K562 (cell line): ENCODE measurements around the gene DNAJB1. TPM values are rescaled to one million over a fixed set of nuclear protein-coding genes. Genes with fewer than 3 reads are reported as not detected.

Experiments
- ATAC-seq: fragments of 200-7000 bp; cut with Tn5 transposase; 3 replicates; pipeline ENCODE4 v1.9.1; 2020; ENCODE audit warnings: moderate library complexity
- BruUV-seq: library from RNA; stranded (reverse); fragments of 400-500 nt; replicated peaks from 2 replicates; lab custom pipeline; 2021; lab: Mats Ljungman, UMichigan
- CTCF ChIA-PET: fragments of 300-600 bp; formaldehyde crosslinking; extraction: SDS; loops from one replicate; lab custom pipeline; 2021; ENCODE audit warnings: low intra/inter-chr PET ratio; lab: Yijun Ruan, JAX
- POLR2A ChIA-PET: fragments of 300-600, 350-650 bp; sonication (Branson Sonifier 250); formaldehyde crosslinking; extraction: SDS; loops from one replicate; lab custom pipeline; 2021; ENCODE audit warnings: antibody characterized with exemption, inconsistent platforms; lab: Yijun Ruan, JAX
- DNase-seq, 4 experiments: peaks; one replicate each; pipeline versions ENCODE4 v3.0.0 to v3.0.0-alpha.2; 2011 to 2018; ENCODE audit warnings: low spot score in 3 of 4, mixed read lengths in 3 of 4; ENCODE audit errors: extremely low read depth in 1 of 4
- FAIRE-seq: peaks from 2 replicates; lab custom pipeline; 2011; peaks lifted over from hg19 to GRCh38; lab: Jason Lieb, UNC
- H2AFZ ChIP-seq: 2 replicates; pipeline ENCODE4 v1.6.0; 2011; ENCODE audit warnings: low read depth, low read length, control low read depth, inconsistent platforms
- H3K27ac ChIP-seq: fragments of 200-600 bp; 3 replicates; pipeline ENCODE4 v1.8.0; 2011; ENCODE audit warnings: low read depth, mild to moderate bottlenecking, control low read depth, inconsistent platforms, low read length, moderate library complexity, mixed read lengths; ENCODE audit errors: extremely low read depth
- H3K27me3 ChIP-seq, 2 experiments: fragments of 300-600 bp in 1 of 2; 2 replicates in 1 of 2; 3 replicates in 1 of 2; pipeline versions ENCODE4 v1.6.0 to v1.8.0; 2011; ENCODE audit warnings: inconsistent platforms in 2 of 2, low read length in 2 of 2, mild to moderate bottlenecking in 1 of 2, mixed read lengths in 1 of 2, moderate library complexity in 1 of 2; ENCODE audit not compliant: control insufficient read depth in 2 of 2, insufficient read depth in 2 of 2
- H3K36me3 ChIP-seq: fragments of 300-600 bp; 3 replicates; pipeline ENCODE4 v1.8.0; 2011; ENCODE audit warnings: mild to moderate bottlenecking, low read length, inconsistent platforms; ENCODE audit not compliant: control insufficient read depth, insufficient read depth
- H3K4me1 ChIP-seq, 2 experiments: fragments of 200-600 bp in 1 of 2; replicated peaks in 1 of 2; 2 replicates in 1 of 2; 3 replicates in 1 of 2; pipeline versions ENCODE4 v1.5.1 to v1.8.0; 2011; ENCODE audit warnings: inconsistent platforms in 2 of 2, low read length in 2 of 2, mild to moderate bottlenecking in 1 of 2, mixed read lengths in 1 of 2, moderate library complexity in 1 of 2; ENCODE audit not compliant: control insufficient read depth in 2 of 2, insufficient read depth in 2 of 2
- H3K4me2 ChIP-seq: 2 replicates; pipeline ENCODE4 v1.6.1; 2011; ENCODE audit warnings: low read length, control low read depth, inconsistent platforms, mixed read lengths; ENCODE audit not compliant: insufficient read depth
- H3K4me3 ChIP-seq: fragments of 200-600 bp; sonication (generic), shearing (Covaris generic); 2 replicates; pipeline ENCODE4 v1.5.1; 2016; ENCODE audit warnings: control low read depth, inconsistent platforms
- H3K79me2 ChIP-seq: fragments of 200-600 bp; 3 replicates; pipeline ENCODE4 v1.8.0; 2011; ENCODE audit warnings: low read length, inconsistent platforms; ENCODE audit not compliant: control insufficient read depth, insufficient read depth
- H3K9ac ChIP-seq, 2 experiments: 2 replicates each; pipeline versions ENCODE4 v1.6.0 to v1.6.1; 2011; ENCODE audit warnings: low read depth in 2 of 2, low read length in 2 of 2, control low read depth in 1 of 2, inconsistent platforms in 1 of 2, mild to moderate bottlenecking in 1 of 2, mixed read lengths in 1 of 2; ENCODE audit not compliant: insufficient read depth in 1 of 2
- H3K9me1 ChIP-seq: one replicate; pipeline ENCODE4 v1.6.0; 2011; ENCODE audit warnings: inconsistent platforms, mild to moderate bottlenecking, low read length, moderate library complexity; ENCODE audit not compliant: control insufficient read depth, insufficient read depth
- H3K9me3 ChIP-seq: replicated peaks from 2 replicates; pipeline ENCODE4 v1.5.1; 2011; ENCODE audit warnings: low read depth, low read length, inconsistent platforms; ENCODE audit not compliant: control insufficient read depth, insufficient read depth
- H4K20me1 ChIP-seq: replicated peaks from 2 replicates; pipeline ENCODE4 v1.6.1; 2011; ENCODE audit warnings: low read length, inconsistent platforms, mixed read lengths; ENCODE audit not compliant: control insufficient read depth, insufficient read depth
- ARID1B ChIP-seq: fragments of 450-650 bp; IDR thresholded peaks from 2 replicates; pipeline ENCODE4 v1.6.1; 2016; ENCODE audit warnings: antibody characterized with exemption, mild to moderate bottlenecking, inconsistent platforms
- CBFA2T2 ChIP-seq: fragments of 450-650 bp; conservative IDR thresholded peaks from 2 replicates; pipeline ENCODE4 v1.6.1; 2017; ENCODE audit warnings: mild to moderate bottlenecking
- CBFA2T3 ChIP-seq: fragments of 450-650 bp; IDR thresholded peaks from 2 replicates; pipeline ENCODE4 v1.6.1; 2017
- CTBP1 ChIP-seq: fragments of 450-650 bp; IDR thresholded peaks from 2 replicates; pipeline ENCODE4 v1.6.1; 2016; ENCODE audit warnings: borderline replicate concordance
- ETS2 ChIP-seq: IDR thresholded peaks from 2 replicates; pipeline ENCODE4 v1.6.1; 2016; ENCODE audit warnings: borderline replicate concordance, missing genetic modification characterization, mild to moderate bottlenecking, moderate library complexity, missing compliant biosample characterization; ENCODE audit not compliant: poor library complexity, severe bottlenecking
- ETV1 ChIP-seq: fragments of 450-650 bp; conservative IDR thresholded peaks from 2 replicates; pipeline ENCODE4 v1.6.1; 2016; ENCODE audit warnings: missing genetic modification characterization, control low read depth, low read depth, missing compliant biosample characterization
- FOS ChIP-seq: IDR thresholded peaks from 3 replicates; pipeline ENCODE4 v1.6.1; 2011; ENCODE audit not compliant: insufficient read length; ENCODE audit errors: extremely low read depth
- HOXB6 ChIP-seq: fragments of 250-450 bp; sonication (Bioruptor Pico); IDR thresholded peaks from 2 replicates; pipeline ENCODE4 v1.5.1; 2022; ENCODE audit warnings: mild to moderate bottlenecking, borderline replicate concordance
- NFIC ChIP-seq: fragments of 450-650 bp; IDR thresholded peaks from 2 replicates; pipeline ENCODE4 v1.6.1; 2017; ENCODE audit warnings: mild to moderate bottlenecking, inconsistent platforms
- NRF1 ChIP-seq, 2 experiments: fragments of 450-650 bp; IDR thresholded peaks in 1 of 2; conservative IDR thresholded peaks in 1 of 2; 2 replicates each; pipeline ENCODE4 v1.6.1; 2014; ENCODE audit warnings: mild to moderate bottlenecking in 2 of 2
- POLR2G ChIP-seq: fragments of 200-400 bp; formaldehyde crosslinking; IDR thresholded peaks from 2 replicates; pipeline ENCODE4 v1.6.1; 2017; ENCODE audit warnings: low read depth, mild to moderate bottlenecking, antibody characterized with exemption, low read length, moderate library complexity
- RB1 ChIP-seq: fragments of 450-650 bp; IDR thresholded peaks from 2 replicates; pipeline ENCODE4 v1.6.1; 2017; ENCODE audit warnings: low read depth, mild to moderate bottlenecking
- RCOR1 ChIP-seq, 2 experiments: IDR thresholded peaks; 2 replicates each; pipeline ENCODE4 v1.6.1; 2012; ENCODE audit warnings: low read depth in 2 of 2, low read length in 2 of 2, borderline replicate concordance in 1 of 2, improper control_type of control experiment in 1 of 2
- SMAD4 ChIP-seq: fragments of 250-450 bp; sonication (Bioruptor Pico); conservative IDR thresholded peaks from 2 replicates; pipeline ENCODE4 v1.8.0; 2021; ENCODE audit warnings: inconsistent platforms, mild to moderate bottlenecking, moderate library complexity
- SOX6 ChIP-seq: fragments of 450-650 bp; IDR thresholded peaks from 2 replicates; pipeline ENCODE4 v1.6.1; 2014; ENCODE audit warnings: mild to moderate bottlenecking
- SPI1 ChIP-seq: IDR thresholded peaks from 2 replicates; pipeline ENCODE4 v1.6.1; 2011; ENCODE audit warnings: low read depth, low read length, control low read depth, borderline replicate concordance
- TCF3 ChIP-seq: sonication (generic); formaldehyde crosslinking; IDR thresholded peaks from 2 replicates; pipeline ENCODE4 v1.4.0; 2020; ENCODE audit warnings: mild to moderate bottlenecking, missing genetic modification reagents
- YY1 ChIP-seq, 3 experiments: IDR thresholded peaks; 2 replicates each; pipeline ENCODE4 v1.6.1; 2011; ENCODE audit warnings: low read length in 2 of 3, mild to moderate bottlenecking in 2 of 3, moderate library complexity in 2 of 3, borderline replicate concordance in 1 of 3, control low read depth in 1 of 3, low read depth in 1 of 3; ENCODE audit not compliant: insufficient read depth in 3 of 3, insufficient replicate concordance in 2 of 3, control insufficient read depth in 1 of 3, insufficient read length in 1 of 3; ENCODE audit errors: extremely low read depth in 1 of 3
- WGBS: fragments of 100-300 bp; shearing (Covaris generic); methylation state at CpG from one replicate; pipeline ENCODE4 v1.1.6; 2016; ENCODE audit warnings: low coverage, mixed read lengths; ENCODE audit not compliant: insufficient coverage; ENCODE audit errors: missing lambda C conversion rate; 5-methylcytosine and 5-hydroxymethylcytosine counted together
- in situ Hi-C: fragments of 300-500 bp; cut with MboI; formaldehyde crosslinking; loops from 4 replicates; pipeline ENCODE4 v1.15.0; 2018; ENCODE audit warnings: inconsistent platforms, mixed read lengths
- intact Hi-C: fragments of 100-400 bp; cut with micrococcal nuclease; formaldehyde crosslinking; loops from 2 replicates; pipeline ENCODE4 v1.14.2; 2022
- polyA plus RNA-seq, 8 experiments: library from polyadenylated mRNA; depleted of rRNA in 4 of 8; stranded (reverse) in 5 of 8; unstranded in 3 of 8; fragments of >200 nt; fragmentation: Nextera tagmentation in 2 of 8; fragmentation: Illumina TruSeq in 1 of 8; extraction: Ambion mirVana in 2 of 8; extraction: Trizol in 1 of 8; gene quantifications; 2 replicates each; pipeline versions ENCODE4 v1.2.1 to v1.2.3, GENCODE V29; 2011 to 2014; ENCODE audit warnings: inconsistent platforms in 1 of 8, missing spikeins in 1 of 8
- total RNA-seq, 7 experiments: library from RNA; depleted of rRNA in 6 of 7; stranded (reverse); fragments of >200 nt in 6 of 7; fragmentation: Illumina TruSeq in 2 of 7; extraction: Trizol in 2 of 7; gene quantifications; 2 replicates each; pipeline versions ENCODE4 v1.2.1 to v1.2.3, GENCODE V29; 2011 to 2021; ENCODE audit warnings: low replicate concordance in 1 of 7
- TF ChIP-seq, protein P1 (sequence below), 2 experiments: fragments of 450-650 bp; conservative IDR thresholded peaks; 2 replicates each; pipeline ENCODE4 v1.6.1; 2017; ENCODE audit warnings: mild to moderate bottlenecking in 2 of 2, moderate library complexity in 2 of 2
- TF ChIP-seq, protein P2 (sequence below): sonication (generic); formaldehyde crosslinking; IDR thresholded peaks from 2 replicates; pipeline ENCODE4 v1.8.0; 2022; ENCODE audit warnings: missing genetic modification reagents, mild to moderate bottlenecking, moderate library complexity, borderline replicate concordance

Gene DNAJB1
- total and polyA plus RNA-seq, 9 of the 15 experiments (the other 6 are each of a cell fraction or from before 2014, with no cell fraction given): 13.2 to 113 (median 62.1) TPM

- Histone ChIP-seq H4K20me1 (peaks cover 3% of the 10 kb centered on the region), H3K9ac (peak overlapping the region; percentile 50 to 84), H3K27ac (peak overlapping the region; percentile 69), H2AFZ (peak overlapping the region; percentile 52), H3K4me2 (peak overlapping the region; percentile 57), H3K27me3 (no peaks in the 10 kb centered on the region), H3K36me3 (peaks cover 31% of the 10 kb centered on the region; the same call in 2 of the 3 replicates), H3K4me3 (no peak overlapping the region), H3K4me1 (peaks cover 23 to 54% of the 10 kb centered on the region in 2 experiments), H3K9me3 (no peaks in the 10 kb centered on the region), H3K79me2 (peaks cover 70% of the 10 kb centered on the region), H3K9me1 (peaks cover 2% of the 10 kb centered on the region)
- ATAC-seq (peak; percentile 81), DNase-seq (peak; percentile 57 to 86 (median 69)), FAIRE-seq (peak; percentile 87)
- ChIA-PET POLR2A (interaction anchor here (0.5 to 1.9 kb wide), 8 partner anchors 11 to 139 kb away, joined by 3 to 8 read pairs (median 3); partner anchors contain the start of gene DNAJB1), CTCF (no interaction called here)
- intact Hi-C loops (loop anchor here (2.0 to 10.0 kb wide), 3 partner anchors 13 to 115 kb away; partner anchors contain the start of genes DNAJB1 and PKN1), in situ Hi-C loops (no loop called here)
- BruUV-seq: no TSS peak
- WGBS: 7% methylated on average over 14 of the region's 15 CpGs
- TF ChIP-seq FOS (no peak), RCOR1 (IDR thresholded peaks at IDR 0.05; ENCODE audit: borderline replicate concordance in 1 of 2, low read depth in 2 of 2, low read length in 2 of 2) (peak in 1 of 2 experiments; percentile 46; a peak in 1 of 4 replicates), POLR2G (peak; percentile 41; the same call in 1 of the 2 replicates), CBFA2T2 (0 out of 2 replicates have a peak, but pooled peaks have one; percentile 24), SOX6 (no peak), TCF3 (peak; percentile 30; the same call in 1 of the 2 replicates), SMAD4 (CRISPR knock-in tag) (peak; percentile 57), NFIC (peak; percentile 93), CTBP1 (peak; percentile 47; the same call in 1 of the 2 replicates), ETV1 (tag) (peak; percentile 50; the same call in 1 of the 2 replicates), ARID1B (peak; percentile 35), RB1 (0 out of 2 replicates have a peak, but pooled peaks have one; percentile 38), CBFA2T3 (peak; percentile 56), HOXB6 (no peak), ETS2 (tag) (no peak), SPI1 (no peak), YY1 (IDR thresholded peaks at IDR 0.05; ENCODE audit: borderline replicate concordance in 1 of 3, control insufficient read depth in 1 of 3, extremely low read depth in 1 of 3, insufficient read depth in 3 of 3, insufficient read length in 1 of 3, insufficient replicate concordance in 2 of 3, low read depth in 1 of 3, low read length in 2 of 3) (no peak), NRF1 (conservative IDR thresholded peaks at IDR 0.05 in 1 of 2, IDR thresholded peaks at IDR 0.05 in 1 of 2) (peak in 1 of 2 experiments; percentile 29; a peak in 2 of 4 replicates)
- TF ChIP-seq, protein P1, sequence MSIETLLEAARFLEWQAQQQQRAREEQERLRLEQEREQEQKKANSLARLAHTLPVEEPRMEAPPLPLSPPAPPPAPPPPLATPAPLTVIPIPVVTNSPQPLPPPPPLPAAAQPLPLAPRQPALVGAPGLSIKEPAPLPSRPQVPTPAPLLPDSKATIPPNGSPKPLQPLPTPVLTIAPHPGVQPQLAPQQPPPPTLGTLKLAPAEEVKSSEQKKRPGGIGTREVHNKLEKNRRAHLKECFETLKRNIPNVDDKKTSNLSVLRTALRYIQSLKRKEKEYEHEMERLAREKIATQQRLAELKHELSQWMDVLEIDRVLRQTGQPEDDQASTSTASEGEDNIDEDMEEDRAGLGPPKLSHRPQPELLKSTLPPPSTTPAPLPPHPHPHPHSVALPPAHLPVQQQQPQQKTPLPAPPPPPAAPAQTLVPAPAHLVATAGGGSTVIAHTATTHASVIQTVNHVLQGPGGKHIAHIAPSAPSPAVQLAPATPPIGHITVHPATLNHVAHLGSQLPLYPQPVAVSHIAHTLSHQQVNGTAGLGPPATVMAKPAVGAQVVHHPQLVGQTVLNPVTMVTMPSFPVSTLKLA (conservative IDR thresholded peaks at IDR 0.05): 0 out of 4 replicates have a peak, but pooled peaks of 1 of the 2 experiments have one; percentile 39
- TF ChIP-seq, protein P2, sequence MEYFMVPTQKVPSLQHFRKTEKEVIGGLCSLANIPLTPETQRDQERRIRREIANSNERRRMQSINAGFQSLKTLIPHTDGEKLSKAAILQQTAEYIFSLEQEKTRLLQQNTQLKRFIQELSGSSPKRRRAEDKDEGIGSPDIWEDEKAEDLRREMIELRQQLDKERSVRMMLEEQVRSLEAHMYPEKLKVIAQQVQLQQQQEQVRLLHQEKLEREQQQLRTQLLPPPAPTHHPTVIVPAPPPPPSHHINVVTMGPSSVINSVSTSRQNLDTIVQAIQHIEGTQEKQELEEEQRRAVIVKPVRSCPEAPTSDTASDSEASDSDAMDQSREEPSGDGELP (CRISPR knock-in tag): 0 out of 2 replicates have a peak, but pooled peaks have one; percentile 24
These were observed 32.1 kb upstream of the DNAJB1 start for GRCh38 chr19:14550201-14550754.
